ENCODE measurements around the gene TNFAIP8L3. TPM values are rescaled to one million over a fixed set of nuclear protein-coding genes. Genes with fewer than 3 reads are reported as not detected.

TNFAIP8L3 gene
- total RNA-seq, 1 donor from 2014 or later: not detected

- CTCF ChIA-PET: interaction anchor here (1.7 kb wide), 1 partner anchor 64 kb away, joined by 6 read pairs; no protein-coding TSS in a partner anchor
- Mint-ChIP-seq H3K36me3 (ENCODE audit: low read depth) (no peaks in the 10 kb centered on the region), H3K4me1 (peaks cover 5% of the 10 kb centered on the region), H3K4me3 (no peak overlapping the region), H3K27me3 (peaks cover 50% of the 10 kb centered on the region), H3K9me3 (no peaks in the 10 kb centered on the region), H3K27ac (no peak overlapping the region)
- intact Hi-C loops (cut with micrococcal nuclease): no loop called here
- ATAC-seq (ENCODE audit: low read depth) (no peak), DNase-seq (no peak)
- TF ChIP-seq, protein P1, sequence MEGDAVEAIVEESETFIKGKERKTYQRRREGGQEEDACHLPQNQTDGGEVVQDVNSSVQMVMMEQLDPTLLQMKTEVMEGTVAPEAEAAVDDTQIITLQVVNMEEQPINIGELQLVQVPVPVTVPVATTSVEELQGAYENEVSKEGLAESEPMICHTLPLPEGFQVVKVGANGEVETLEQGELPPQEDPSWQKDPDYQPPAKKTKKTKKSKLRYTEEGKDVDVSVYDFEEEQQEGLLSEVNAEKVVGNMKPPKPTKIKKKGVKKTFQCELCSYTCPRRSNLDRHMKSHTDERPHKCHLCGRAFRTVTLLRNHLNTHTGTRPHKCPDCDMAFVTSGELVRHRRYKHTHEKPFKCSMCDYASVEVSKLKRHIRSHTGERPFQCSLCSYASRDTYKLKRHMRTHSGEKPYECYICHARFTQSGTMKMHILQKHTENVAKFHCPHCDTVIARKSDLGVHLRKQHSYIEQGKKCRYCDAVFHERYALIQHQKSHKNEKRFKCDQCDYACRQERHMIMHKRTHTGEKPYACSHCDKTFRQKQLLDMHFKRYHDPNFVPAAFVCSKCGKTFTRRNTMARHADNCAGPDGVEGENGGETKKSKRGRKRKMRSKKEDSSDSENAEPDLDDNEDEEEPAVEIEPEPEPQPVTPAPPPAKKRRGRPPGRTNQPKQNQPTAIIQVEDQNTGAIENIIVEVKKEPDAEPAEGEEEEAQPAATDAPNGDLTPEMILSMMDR (IDR thresholded peaks at IDR 0.05): no peak
- POLR2A ChIA-PET: no interaction called here
Observed at GRCh38 chr15:51099185-51099584, 4.5 kb upstream of the TNFAIP8L3 start.

DNA sequence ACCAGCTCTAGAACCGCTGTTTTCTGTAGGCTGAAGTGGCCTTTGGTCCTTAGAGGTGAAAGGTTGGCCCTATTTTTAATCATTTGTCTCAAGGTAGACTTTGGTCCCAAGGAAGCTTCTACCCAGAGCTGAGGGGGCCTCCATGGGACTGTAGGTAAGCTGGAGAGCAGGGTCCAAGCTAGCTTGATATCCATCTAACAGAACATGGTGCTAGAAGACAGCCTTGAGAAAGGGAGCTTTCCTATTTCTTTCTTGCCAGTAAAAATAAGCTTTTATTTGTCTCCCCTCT is 3.6 kb upstream of the TNFAIP8L3 start:
- ATAC-seq (ENCODE audit: low read depth) (no peak), DNase-seq (no peak)
- H3K36me3 Mint-ChIP-seq (ENCODE audit: low read depth): no peaks in the 10 kb centered on the region
- ChIA-PET CTCF (interaction anchor here (1.7 kb wide), 1 partner anchor 65 kb away, joined by 6 read pairs; no protein-coding TSS in a partner anchor), POLR2A (no interaction called here)
- no peak overlapping the region for H3K4me3 Mint-ChIP-seq
- TF ChIP-seq, protein P1 (IDR thresholded peaks at IDR 0.05): no peak
- H3K9me3 Mint-ChIP-seq: no peaks in the 10 kb centered on the region
- peaks cover 13% of the 10 kb centered on the region for H3K4me1 Mint-ChIP-seq
- intact Hi-C loops (cut with micrococcal nuclease): no loop called here
- peaks cover 49% of the 10 kb centered on the region for H3K27me3 Mint-ChIP-seq
- H3K27ac Mint-ChIP-seq: no peak overlapping the region

GRCh38 chr15:51097553-51098330 is 3.0 kb upstream of the TNFAIP8L3 start:
- Mint-ChIP-seq H3K36me3 (ENCODE audit: low read depth) (no peaks in the 10 kb centered on the region), H3K27me3 (peaks cover 51% of the 10 kb centered on the region), H3K9me3 (no peaks in the 10 kb centered on the region), H3K27ac (no peak overlapping the region), H3K4me1 (peaks cover 15% of the 10 kb centered on the region), H3K4me3 (no peak overlapping the region)
- no peak for DNase-seq
- intact Hi-C loops (cut with micrococcal nuclease): no loop called here
- TF ChIP-seq, protein P1 (IDR thresholded peaks at IDR 0.05): no peak
- POLR2A ChIA-PET: no interaction called here
- ATAC-seq (ENCODE audit: low read depth): no peak
- CTCF ChIA-PET: interaction anchor here (1.7 kb wide), 1 partner anchor 66 kb away, joined by 6 read pairs; no protein-coding TSS in a partner anchor

- peaks cover 15% of the 10 kb centered on the region for H3K4me1 Mint-ChIP-seq
- CTCF ChIA-PET: no interaction called here
- DNase-seq (no peak), ATAC-seq (ENCODE audit: low read depth) (no peak)
- intact Hi-C loops (cut with micrococcal nuclease): no loop called here
- peaks cover 53% of the 10 kb centered on the region for H3K27me3 Mint-ChIP-seq
- H3K9me3 Mint-ChIP-seq: no peaks in the 10 kb centered on the region
- no peak overlapping the region for H3K27ac Mint-ChIP-seq
- TF ChIP-seq, protein P1 (IDR thresholded peaks at IDR 0.05): no peak
- H3K4me3 Mint-ChIP-seq: no peak overlapping the region
- POLR2A ChIA-PET: no interaction called here
- H3K36me3 Mint-ChIP-seq (ENCODE audit: low read depth): no peaks in the 10 kb centered on the region
Observed at GRCh38 chr15:51096976-51097375, 2.3 kb upstream of the TNFAIP8L3 start.

DNA sequence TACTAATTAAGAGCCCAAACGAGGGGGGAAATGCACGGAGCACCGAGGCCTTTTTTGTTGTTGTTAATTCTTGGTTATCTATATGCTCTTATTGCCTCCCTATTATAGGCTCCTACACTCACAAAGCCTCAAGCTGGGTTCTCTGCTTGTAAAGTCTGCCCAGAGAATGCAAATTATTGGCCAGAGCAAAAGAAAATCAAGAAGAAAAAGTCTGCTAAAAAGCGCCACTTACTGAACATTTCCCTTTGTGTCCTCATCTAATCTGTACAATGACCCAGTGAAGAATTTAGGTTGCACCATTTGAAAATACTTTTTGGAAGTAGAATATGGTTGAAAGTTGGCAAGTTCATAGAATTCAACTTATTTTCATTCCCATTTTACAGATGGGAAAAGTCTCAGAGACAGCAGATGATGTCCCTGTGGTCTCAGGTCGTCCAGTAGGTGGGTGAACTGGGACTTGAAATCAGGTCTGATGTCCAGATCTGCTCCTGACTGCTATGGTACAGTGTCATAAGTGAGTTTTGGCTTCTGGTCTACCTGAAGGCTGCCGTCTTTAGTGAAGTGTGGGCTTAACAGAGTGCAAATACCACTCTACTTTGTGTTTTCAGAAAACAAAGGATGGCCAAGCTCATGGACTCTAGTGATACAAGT is 1.1 kb upstream of the TNFAIP8L3 start:
- H3K4me1 Mint-ChIP-seq: peaks cover 15% of the 10 kb centered on the region
- ChIA-PET CTCF (interaction anchor here (0.7 kb wide), 1 partner anchor 1787 kb away, joined by 6 read pairs; no protein-coding TSS in a partner anchor), POLR2A (no interaction called here)
- H3K27ac Mint-ChIP-seq: no peak overlapping the region
- H3K4me3 Mint-ChIP-seq: no peak overlapping the region
- H3K9me3 Mint-ChIP-seq: no peaks in the 10 kb centered on the region
- DNase-seq: no peak
- ATAC-seq (ENCODE audit: low read depth): no peak
- intact Hi-C loops (cut with micrococcal nuclease): no loop called here
- H3K36me3 Mint-ChIP-seq (ENCODE audit: low read depth): no peaks in the 10 kb centered on the region
- TF ChIP-seq, protein P1 (IDR thresholded peaks at IDR 0.05): no peak
- peaks cover 51% of the 10 kb centered on the region for H3K27me3 Mint-ChIP-seq

Data from activated B cell treated with CpG ODN at 0.5 μM for 24 hours (primary cell).